WTC11 (cell line): Measurements from ENCODE around the gene RFX3.

Experiments used
- ATF2 ChIP-seq: sonication (generic); formaldehyde crosslinking; IDR thresholded peaks from 2 replicates; pipeline ENCODE4 v1.8.1; 2022; ENCODE audit warnings: low read depth, missing genetic modification reagents, borderline replicate concordance
- CREB1 ChIP-seq: sonication (generic); formaldehyde crosslinking; IDR thresholded peaks from 2 replicates; pipeline ENCODE4 v1.8.0; 2023; ENCODE audit warnings: mild to moderate bottlenecking, missing genetic modification reagents
- ELF4 ChIP-seq: sonication (generic); formaldehyde crosslinking; IDR thresholded peaks from 2 replicates; pipeline ENCODE4 v1.8.1; 2022; ENCODE audit warnings: low read depth, mild to moderate bottlenecking, moderate library complexity, missing genetic modification reagents
- ESRRA ChIP-seq: sonication (generic); formaldehyde crosslinking; IDR thresholded peaks from 2 replicates; pipeline ENCODE4 v1.8.1; 2022; ENCODE audit warnings: mild to moderate bottlenecking, missing genetic modification reagents, borderline replicate concordance
- MYBL2 ChIP-seq: sonication (generic); formaldehyde crosslinking; IDR thresholded peaks from 2 replicates; pipeline ENCODE4 v1.8.1; 2023; ENCODE audit warnings: mild to moderate bottlenecking, moderate library complexity, missing genetic modification reagents
- USF2 ChIP-seq: sonication (generic); formaldehyde crosslinking; IDR thresholded peaks from 2 replicates; pipeline ENCODE4 v1.8.1; 2023; ENCODE audit warnings: mild to moderate bottlenecking, missing genetic modification reagents, moderate library complexity
- ZNF138 ChIP-seq: sonication (generic); formaldehyde crosslinking; conservative IDR thresholded peaks from 2 replicates; pipeline ENCODE4 v1.8.1; 2022; ENCODE audit warnings: mild to moderate bottlenecking, moderate library complexity, missing genetic modification reagents
- ZNF263 ChIP-seq: sonication (generic); formaldehyde crosslinking; IDR thresholded peaks from 2 replicates; pipeline ENCODE4 v1.8.1; 2022; ENCODE audit warnings: low read depth, mild to moderate bottlenecking, moderate library complexity, missing genetic modification reagents
- ZNF396 ChIP-seq: fragments of 250-450 bp; sonication (Bioruptor Pico); IDR thresholded peaks from 2 replicates; pipeline ENCODE4 v1.8.0; 2021; ENCODE audit warnings: mild to moderate bottlenecking, moderate library complexity, borderline replicate concordance
- TF ChIP-seq, protein P1 (sequence below): fragments of 200-600 bp; IDR thresholded peaks from 2 replicates; pipeline ENCODE4 v1.8.0; 2022; ENCODE audit warnings: antibody characterized with exemption
- TF ChIP-seq, protein P2 (sequence below): sonication (generic); formaldehyde crosslinking; IDR thresholded peaks from 2 replicates; pipeline ENCODE4 v1.8.1; 2023; ENCODE audit warnings: mild to moderate bottlenecking, missing genetic modification reagents, borderline replicate concordance

DNA sequence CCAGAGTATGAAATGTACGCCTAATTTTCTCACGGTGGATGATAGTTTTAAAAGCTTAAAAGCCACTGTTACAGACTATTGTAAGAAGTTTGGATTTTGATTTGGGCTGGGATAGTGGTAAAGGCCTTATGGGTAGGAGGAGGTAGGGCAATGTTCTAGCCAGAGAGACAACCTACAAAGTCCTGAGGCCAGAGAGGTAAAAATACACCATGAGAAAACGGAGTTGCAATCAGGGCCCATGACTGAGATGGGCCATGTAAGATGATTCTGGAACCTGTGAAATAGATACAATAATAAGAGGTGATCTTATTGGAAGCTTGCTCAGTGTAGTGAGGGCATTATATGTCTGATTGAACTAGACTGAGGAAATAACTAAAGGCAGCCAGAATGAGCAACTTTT lies 188.8 kb downstream of the RFX3 start:
- TF ChIP-seq, protein P1, sequence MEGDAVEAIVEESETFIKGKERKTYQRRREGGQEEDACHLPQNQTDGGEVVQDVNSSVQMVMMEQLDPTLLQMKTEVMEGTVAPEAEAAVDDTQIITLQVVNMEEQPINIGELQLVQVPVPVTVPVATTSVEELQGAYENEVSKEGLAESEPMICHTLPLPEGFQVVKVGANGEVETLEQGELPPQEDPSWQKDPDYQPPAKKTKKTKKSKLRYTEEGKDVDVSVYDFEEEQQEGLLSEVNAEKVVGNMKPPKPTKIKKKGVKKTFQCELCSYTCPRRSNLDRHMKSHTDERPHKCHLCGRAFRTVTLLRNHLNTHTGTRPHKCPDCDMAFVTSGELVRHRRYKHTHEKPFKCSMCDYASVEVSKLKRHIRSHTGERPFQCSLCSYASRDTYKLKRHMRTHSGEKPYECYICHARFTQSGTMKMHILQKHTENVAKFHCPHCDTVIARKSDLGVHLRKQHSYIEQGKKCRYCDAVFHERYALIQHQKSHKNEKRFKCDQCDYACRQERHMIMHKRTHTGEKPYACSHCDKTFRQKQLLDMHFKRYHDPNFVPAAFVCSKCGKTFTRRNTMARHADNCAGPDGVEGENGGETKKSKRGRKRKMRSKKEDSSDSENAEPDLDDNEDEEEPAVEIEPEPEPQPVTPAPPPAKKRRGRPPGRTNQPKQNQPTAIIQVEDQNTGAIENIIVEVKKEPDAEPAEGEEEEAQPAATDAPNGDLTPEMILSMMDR: no peak
- TF ChIP-seq ZNF396 (CRISPR knock-in tag) (no peak), ATF2 (no peak), ESRRA (CRISPR knock-in tag) (no peak), ZNF138 (no peak), CREB1 (CRISPR knock-in tag) (no peak), ELF4 (CRISPR knock-in tag) (no peak), MYBL2 (no peak), USF2 (CRISPR knock-in tag) (no peak), ZNF263 (no peak)
- TF ChIP-seq, protein P2, sequence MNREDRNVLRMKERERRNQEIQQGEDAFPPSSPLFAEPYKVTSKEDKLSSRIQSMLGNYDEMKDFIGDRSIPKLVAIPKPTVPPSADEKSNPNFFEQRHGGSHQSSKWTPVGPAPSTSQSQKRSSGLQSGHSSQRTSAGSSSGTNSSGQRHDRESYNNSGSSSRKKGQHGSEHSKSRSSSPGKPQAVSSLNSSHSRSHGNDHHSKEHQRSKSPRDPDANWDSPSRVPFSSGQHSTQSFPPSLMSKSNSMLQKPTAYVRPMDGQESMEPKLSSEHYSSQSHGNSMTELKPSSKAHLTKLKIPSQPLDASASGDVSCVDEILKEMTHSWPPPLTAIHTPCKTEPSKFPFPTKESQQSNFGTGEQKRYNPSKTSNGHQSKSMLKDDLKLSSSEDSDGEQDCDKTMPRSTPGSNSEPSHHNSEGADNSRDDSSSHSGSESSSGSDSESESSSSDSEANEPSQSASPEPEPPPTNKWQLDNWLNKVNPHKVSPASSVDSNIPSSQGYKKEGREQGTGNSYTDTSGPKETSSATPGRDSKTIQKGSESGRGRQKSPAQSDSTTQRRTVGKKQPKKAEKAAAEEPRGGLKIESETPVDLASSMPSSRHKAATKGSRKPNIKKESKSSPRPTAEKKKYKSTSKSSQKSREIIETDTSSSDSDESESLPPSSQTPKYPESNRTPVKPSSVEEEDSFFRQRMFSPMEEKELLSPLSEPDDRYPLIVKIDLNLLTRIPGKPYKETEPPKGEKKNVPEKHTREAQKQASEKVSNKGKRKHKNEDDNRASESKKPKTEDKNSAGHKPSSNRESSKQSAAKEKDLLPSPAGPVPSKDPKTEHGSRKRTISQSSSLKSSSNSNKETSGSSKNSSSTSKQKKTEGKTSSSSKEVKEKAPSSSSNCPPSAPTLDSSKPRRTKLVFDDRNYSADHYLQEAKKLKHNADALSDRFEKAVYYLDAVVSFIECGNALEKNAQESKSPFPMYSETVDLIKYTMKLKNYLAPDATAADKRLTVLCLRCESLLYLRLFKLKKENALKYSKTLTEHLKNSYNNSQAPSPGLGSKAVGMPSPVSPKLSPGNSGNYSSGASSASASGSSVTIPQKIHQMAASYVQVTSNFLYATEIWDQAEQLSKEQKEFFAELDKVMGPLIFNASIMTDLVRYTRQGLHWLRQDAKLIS: no peak
